ENCODE measurements around the gene PXDN. TPM values are rescaled to one million over a fixed set of nuclear protein-coding genes. Genes with fewer than 3 reads are reported as not detected.

PXDN gene
- total RNA-seq, 1 donor from 2014 or later, result 576 TPM

DNA sequence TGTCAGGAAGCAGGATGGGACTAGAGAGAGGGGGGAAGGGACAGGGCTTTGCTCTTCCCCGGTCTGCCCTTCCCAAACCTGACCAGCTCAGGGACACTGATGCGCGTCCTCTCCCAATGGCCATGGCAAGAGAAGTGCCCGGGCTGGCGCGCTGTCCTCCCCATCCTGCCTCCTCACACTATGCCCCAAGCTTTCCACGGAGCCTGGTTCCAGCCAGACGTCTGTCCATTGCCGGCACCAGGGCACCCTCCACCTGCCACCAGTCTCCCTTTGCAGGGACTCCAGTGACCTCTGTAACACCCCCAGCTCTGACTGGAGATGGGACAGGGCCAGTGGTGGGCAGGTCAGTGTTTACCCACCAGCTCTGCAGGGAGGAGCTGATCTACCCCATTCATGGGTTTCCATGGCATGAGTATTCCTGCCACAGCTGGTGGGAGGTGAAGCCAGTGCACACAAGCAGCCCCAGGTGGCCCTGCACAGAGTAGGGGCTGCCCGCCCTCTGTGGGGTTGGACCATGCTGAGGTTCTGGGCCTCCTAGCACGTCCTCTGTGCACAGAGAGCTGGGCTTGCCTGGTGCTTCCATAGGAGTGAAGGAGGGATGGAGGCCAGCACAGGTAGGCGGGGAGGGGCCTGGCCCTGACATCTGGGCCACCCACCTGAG lies 109.5 kb downstream of the PXDN start:
- Mint-ChIP-seq H3K36me3 (ENCODE audit: low read depth) (peaks cover 56% of the 10 kb centered on the region), H3K4me1 (ENCODE audit: low read depth) (peaks cover 25% of the 10 kb centered on the region), H3K27ac (ENCODE audit: unreplicated experiment) (no peak overlapping the region), H3K4me3 (ENCODE audit: unreplicated experiment) (no peak overlapping the region), H3K9me3 (ENCODE audit: low read depth) (peaks cover 1% of the 10 kb centered on the region), H3K27me3 (ENCODE audit: low read depth) (no peaks in the 10 kb centered on the region)
- no peak for DNase-seq (ENCODE audit: low spot score)
- TF ChIP-seq, protein P1, sequence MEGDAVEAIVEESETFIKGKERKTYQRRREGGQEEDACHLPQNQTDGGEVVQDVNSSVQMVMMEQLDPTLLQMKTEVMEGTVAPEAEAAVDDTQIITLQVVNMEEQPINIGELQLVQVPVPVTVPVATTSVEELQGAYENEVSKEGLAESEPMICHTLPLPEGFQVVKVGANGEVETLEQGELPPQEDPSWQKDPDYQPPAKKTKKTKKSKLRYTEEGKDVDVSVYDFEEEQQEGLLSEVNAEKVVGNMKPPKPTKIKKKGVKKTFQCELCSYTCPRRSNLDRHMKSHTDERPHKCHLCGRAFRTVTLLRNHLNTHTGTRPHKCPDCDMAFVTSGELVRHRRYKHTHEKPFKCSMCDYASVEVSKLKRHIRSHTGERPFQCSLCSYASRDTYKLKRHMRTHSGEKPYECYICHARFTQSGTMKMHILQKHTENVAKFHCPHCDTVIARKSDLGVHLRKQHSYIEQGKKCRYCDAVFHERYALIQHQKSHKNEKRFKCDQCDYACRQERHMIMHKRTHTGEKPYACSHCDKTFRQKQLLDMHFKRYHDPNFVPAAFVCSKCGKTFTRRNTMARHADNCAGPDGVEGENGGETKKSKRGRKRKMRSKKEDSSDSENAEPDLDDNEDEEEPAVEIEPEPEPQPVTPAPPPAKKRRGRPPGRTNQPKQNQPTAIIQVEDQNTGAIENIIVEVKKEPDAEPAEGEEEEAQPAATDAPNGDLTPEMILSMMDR (IDR thresholded peaks at IDR 0.05), result no peak

DNA sequence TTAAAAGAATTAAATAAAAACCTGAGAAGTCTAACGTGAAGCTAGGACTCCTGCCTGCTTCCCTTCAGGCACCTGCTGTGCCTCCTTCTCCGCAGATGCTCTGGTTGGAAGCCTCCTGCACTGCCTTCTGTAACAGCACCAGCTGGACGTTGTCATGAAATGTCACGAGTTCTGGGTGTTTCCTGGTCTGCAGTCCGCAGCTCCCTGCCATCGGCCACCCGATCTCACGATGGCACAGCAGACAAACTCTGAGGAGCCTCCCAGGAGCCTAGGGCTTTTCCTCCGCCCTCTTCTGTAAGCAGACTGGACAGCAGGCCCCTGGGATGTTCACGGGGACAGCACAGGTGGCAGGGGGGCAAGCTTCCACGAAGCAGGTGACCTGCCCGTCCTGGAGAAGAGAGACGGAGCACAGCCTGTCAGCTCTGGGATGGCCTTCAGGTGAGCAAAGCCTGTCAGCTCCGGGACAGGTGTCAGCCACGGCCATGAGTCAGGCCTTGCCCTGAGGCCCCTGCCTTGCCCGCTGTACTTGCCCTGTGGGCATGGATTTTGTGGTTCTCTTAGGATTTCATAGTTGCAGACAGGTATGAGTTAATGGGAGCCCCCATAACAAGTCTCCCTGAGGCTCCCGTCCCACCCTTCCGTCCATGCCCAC lies 110.3 kb downstream of the PXDN start:
- H3K9me3 Mint-ChIP-seq (ENCODE audit: low read depth), result peaks cover 3% of the 10 kb centered on the region
- peaks cover 58% of the 10 kb centered on the region for H3K36me3 Mint-ChIP-seq (ENCODE audit: low read depth)
- H3K4me3 Mint-ChIP-seq (ENCODE audit: unreplicated experiment), result no peak overlapping the region
- TF ChIP-seq, protein P1 (IDR thresholded peaks at IDR 0.05), result no peak
- DNase-seq (ENCODE audit: low spot score), result no peak
- H3K27ac Mint-ChIP-seq (ENCODE audit: unreplicated experiment), result no peak overlapping the region
- H3K4me1 Mint-ChIP-seq (ENCODE audit: low read depth), result peaks cover 31% of the 10 kb centered on the region
- H3K27me3 Mint-ChIP-seq (ENCODE audit: low read depth), result no peaks in the 10 kb centered on the region

DNA sequence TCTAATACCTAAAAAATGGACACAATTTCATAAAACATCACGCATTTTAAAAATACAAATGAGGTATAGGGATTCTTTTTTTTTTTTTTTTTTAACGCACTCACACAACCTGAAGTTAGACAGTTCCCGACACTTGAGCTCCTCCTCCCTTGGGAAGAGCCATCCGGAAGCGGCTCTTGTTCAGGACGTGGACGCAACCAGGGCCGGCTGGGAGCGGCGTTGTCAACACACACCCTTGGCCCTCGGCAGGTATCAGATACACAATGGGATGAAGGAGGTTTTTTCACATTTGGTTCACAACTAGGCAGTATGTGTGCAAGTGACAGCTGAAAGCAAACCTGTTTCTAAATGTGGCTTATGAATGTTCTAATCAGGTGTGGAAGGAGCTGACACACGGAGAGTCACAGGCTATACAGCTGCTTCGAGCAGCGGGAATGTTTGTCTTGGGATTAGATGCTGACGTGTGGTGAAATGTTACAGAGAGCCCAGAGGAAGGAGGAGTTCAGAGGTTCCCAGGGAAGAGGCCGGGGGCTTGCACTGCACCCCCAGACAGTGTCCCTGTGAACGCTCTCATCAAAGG lies 111.1 kb downstream of the PXDN start:
- Mint-ChIP-seq H3K4me3 (ENCODE audit: unreplicated experiment) (no peak overlapping the region), H3K27ac (ENCODE audit: unreplicated experiment) (peak overlapping the region; percentile 67), H3K27me3 (ENCODE audit: low read depth) (no peaks in the 10 kb centered on the region), H3K36me3 (ENCODE audit: low read depth) (peaks cover 63% of the 10 kb centered on the region), H3K4me1 (ENCODE audit: low read depth) (peaks cover 36% of the 10 kb centered on the region), H3K9me3 (ENCODE audit: low read depth) (peaks cover 8% of the 10 kb centered on the region)
- TF ChIP-seq, protein P1 (IDR thresholded peaks at IDR 0.05), result no peak
- no peak for DNase-seq (ENCODE audit: low spot score)

DNA sequence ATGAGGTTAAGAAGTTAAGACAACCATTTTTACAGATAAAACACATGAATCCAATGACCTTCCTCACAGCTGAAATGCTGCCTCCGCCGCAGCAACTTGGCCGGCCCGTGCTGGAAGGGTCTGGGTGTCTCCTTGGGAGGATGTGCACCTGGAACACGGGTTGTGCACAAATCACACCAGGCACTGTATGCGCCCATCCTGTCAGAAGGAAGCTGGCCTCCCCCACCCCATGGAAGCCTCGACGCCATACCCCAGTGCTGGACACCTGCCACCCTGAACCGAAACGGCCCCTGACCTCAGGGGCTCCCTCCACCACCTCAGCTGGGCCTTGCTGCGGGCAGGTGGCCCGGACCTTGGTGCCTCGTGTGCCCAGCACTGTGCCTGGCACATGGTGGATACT lies 111.8 kb downstream of the PXDN start:
- TF ChIP-seq, protein P1 (IDR thresholded peaks at IDR 0.05), result no peak
- peaks cover 62% of the 10 kb centered on the region for H3K36me3 Mint-ChIP-seq (ENCODE audit: low read depth)
- H3K27ac Mint-ChIP-seq (ENCODE audit: unreplicated experiment), result peak overlapping the region; percentile 79
- H3K27me3 Mint-ChIP-seq (ENCODE audit: low read depth), result no peaks in the 10 kb centered on the region
- H3K9me3 Mint-ChIP-seq (ENCODE audit: low read depth), result peaks cover 8% of the 10 kb centered on the region
- H3K4me3 Mint-ChIP-seq (ENCODE audit: unreplicated experiment), result no peak overlapping the region
- H3K4me1 Mint-ChIP-seq (ENCODE audit: low read depth), result peaks cover 40% of the 10 kb centered on the region
- no peak for DNase-seq (ENCODE audit: low spot score)

DNA sequence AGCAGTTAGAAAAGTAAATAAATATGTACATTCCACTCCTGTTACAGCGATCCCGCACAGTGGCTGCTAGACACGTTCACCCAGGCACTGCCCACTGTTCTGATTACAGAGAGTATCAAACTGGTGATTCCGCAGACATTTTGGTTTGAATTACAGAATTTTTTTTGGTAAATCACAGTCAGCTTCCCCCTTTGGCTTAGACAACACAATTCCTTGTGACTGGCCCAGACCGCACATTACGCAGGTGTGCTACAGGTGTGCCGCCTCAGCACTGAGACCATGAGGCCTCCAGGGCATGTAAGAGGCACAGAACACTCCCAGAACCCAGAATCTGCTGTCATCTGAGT lies 112.3 kb downstream of the PXDN start:
- Mint-ChIP-seq H3K4me1 (ENCODE audit: low read depth) (peaks cover 44% of the 10 kb centered on the region), H3K36me3 (ENCODE audit: low read depth) (peaks cover 59% of the 10 kb centered on the region), H3K4me3 (ENCODE audit: unreplicated experiment) (no peak overlapping the region), H3K27ac (ENCODE audit: unreplicated experiment) (peak overlapping the region; percentile 79), H3K9me3 (ENCODE audit: low read depth) (peaks cover 8% of the 10 kb centered on the region), H3K27me3 (ENCODE audit: low read depth) (no peaks in the 10 kb centered on the region)
- DNase-seq (ENCODE audit: low spot score), result no peak
- TF ChIP-seq, protein P1 (IDR thresholded peaks at IDR 0.05), result no peak

All from chondrocyte (in vitro differentiated cells).